Nucleus accumbens (tissue), 56 donors: ENCODE results near the gene CCDC69.
A peak's percentile ranks its signal among the peaks of the same experiment; 100 is the strongest.

Experiments
- DNase-seq, 56 donors: peaks; one replicate each; lab custom pipeline; 2025; lab: John Stamatoyannopoulos, UW

The CCDC69 gene

DNA sequence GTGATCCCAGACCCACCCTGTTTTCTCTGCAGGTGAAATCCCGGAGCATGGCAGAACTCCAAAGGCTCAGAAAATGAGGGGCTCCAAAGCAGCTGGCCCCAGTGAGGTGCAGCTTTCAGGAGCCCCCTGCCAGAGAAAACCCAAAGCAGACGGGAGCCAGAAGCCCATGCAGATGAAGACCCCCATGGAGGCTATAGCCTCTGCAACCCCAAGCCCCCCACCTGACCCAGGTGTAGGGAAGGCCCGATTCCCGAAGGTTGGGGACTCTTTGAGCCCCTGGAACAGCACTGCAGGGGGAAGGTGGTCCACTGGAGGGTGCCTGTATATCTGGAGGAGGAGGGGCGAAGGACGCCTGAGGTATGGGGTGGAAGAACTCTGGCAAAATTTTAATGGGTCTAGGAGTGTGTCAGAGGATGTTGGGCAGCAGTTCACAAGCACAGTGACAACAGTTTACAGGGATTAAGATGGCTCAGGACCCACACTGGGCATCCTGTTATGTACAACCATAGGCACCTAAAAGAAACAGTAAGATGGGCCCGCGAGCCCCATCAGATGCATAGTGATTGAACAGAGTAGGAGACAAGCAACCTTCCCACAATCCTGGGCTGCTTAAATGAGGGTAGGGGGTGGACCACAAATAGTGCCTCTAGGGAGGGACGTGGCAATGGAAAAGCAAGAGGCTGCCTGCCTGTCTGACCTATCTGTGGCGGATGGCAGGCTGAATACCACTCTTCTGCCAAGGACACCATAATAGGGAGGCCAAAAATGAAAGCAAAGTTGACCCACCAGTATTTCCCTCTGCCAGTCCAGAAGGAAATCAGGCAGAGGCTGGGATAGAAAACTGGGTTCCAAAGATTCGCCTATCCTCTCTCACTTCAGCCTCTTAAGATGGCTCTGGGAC, 49.9 kb downstream of the CCDC69 start:
- no peak for DNase-seq

DNA sequence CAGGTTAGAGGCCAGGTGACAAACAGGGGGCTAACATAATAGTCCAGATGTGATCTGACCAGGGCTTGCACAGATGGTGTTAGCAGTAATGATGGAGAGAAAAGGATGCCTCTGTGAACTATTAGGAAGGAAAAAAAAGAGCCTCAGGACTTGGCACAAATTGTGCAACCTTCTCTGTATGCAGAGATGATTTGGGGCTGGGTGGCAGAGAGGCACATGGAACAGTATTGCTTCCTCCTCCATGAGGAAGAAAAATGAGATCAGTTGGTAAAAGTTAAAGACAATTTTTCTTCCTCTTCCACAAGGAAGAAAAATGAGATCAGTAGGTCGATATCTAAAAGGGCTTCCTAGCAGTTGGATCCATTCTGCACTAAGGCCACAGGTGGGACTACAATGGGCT, 52.4 kb downstream of the CCDC69 start:
- no peak for DNase-seq

DNA sequence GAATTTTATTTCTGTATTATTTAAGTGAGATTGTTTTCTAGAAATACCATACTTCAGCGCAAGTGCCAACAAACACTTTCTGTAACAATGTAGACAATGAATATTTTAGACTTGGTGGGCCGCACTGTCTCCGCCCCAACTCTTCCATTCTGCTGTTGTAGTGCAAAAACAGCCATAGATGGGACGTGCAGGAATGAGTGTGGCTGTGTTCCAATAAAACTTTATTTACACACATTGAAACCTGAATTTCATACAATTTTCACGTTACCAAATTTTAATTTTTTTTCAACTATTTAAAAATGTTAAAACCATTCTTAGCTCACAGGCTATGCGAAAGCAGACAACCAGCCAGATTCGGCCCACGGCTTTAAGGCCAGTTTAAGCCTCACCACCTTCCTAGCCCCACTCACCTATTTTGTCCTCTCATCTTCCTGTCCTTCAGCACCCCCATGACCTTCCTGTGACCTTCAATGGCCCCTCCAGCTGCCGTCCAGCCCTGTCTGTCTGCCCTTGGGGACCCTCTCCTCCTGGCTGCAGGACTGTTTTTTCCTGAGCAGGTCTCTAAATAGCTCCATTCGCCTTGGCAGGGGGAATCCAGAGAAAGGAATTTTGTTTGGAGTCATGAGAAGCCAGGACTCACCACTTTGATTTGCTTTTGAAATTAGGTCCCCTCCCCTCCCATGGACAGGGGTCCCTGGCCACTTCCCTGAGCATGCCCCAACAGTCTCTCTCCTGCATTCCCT, 55.1 kb downstream of the CCDC69 start:
- DNase-seq: no peak

DNA sequence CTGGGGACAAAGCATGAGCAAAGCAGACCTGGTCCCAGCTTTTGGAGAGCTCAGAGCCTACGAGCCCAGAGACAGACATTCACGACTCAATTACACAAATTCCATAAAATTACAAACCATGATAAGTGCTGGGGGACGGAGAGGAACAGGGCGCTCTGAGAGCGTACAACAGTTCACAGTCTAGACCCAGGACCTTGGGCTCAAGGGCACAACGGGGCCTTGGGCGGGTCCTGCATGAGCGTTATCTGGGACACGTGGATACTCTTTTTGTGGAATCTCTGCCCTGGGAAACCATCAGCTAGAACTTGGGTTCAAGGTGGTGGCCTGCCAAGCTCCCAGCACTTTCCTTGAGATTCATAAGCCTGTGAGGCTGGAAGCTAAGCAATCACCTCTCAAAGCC, 56.9 kb downstream of the CCDC69 start:
- DNase-seq: no peak

DNA sequence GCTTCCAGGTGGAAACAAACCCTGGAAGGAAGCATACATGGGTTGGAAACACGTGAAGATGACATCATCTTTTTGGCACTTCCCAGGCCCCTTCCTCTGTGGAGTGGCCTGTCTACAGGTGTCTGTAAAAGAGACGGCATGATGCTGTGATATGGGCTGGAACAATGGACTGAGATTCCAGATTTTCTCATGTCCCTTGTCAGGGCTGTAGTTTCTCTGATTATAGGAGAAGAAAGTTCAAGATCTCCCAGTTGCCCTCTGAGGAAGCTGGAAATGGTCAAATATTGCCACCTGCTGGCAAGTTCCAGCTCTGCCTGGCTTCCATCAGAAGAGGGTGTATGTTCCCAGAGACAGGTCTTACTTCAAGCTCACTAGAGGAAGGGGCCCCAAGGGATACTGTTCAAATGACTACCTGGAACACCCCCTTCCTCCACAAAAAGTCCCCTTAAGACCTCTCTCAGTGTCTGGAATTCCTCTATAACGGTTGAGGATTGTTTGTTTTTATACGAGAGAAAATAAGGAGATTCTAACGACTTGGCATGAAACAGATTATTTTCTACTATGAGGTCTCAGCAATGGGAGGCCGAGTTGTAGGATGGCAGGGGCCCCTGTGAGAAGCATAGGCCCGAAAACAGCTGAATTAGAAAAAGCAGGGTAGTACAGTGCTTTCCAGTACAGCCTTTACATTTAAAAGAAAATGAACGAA, 59.1 kb downstream of the CCDC69 start:
- peak in 46 of 56 donors; percentile 1 to 86 (median 54) for DNase-seq

DNA sequence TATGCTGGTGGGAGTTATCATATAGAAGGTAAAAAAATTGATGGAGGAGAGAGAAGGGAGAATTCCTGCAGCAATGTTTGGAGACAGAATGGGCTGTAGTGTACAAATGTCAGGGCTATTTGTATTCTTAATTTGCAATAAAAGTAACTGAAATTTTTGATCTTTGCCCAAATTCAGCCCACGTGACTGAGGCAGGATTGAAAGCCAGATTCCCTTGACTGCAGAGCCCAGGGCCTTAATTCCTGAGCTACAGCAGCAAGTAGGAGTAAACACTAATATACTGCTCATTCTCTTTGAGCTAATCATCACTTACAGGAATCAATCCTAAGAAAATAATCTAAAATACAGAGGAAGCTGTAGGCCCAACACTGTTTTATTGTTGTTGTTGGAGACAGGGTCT, 61.1 kb downstream of the CCDC69 start:
- no peak for DNase-seq

DNA sequence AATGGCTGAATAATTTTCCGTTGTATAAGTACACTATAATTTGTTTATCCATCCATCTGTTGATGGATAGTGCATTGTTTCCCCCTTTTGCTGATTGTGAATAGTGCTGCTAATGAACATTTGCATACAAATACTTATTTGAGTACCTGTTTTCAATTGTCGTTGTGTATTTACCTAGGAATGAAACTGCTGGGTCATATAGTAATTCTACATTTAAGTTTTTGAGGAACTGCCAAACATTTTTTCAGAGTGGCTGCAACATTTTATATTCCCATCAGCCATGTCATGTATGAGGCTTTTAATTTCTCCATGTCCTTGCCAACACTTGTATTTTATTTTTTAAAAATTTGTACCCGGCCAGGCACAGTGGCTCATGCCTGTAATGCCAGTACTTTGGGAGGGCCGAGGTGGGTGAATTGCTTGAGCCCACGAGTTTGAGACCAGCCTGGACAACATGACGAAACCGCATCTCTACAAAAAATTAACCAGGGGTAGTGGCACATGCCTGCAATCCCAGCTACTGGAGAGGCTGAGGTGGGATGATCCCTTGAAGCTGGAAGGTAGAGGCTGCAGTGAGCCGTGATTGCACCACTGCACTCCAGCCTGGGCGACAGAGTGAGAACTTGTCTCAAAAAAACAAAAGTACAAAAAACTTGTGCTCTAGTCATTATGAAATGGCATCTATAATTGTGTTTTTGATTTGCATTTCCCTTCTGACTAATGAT, 64.1 kb downstream of the CCDC69 start:
- DNase-seq: no peak

DNA sequence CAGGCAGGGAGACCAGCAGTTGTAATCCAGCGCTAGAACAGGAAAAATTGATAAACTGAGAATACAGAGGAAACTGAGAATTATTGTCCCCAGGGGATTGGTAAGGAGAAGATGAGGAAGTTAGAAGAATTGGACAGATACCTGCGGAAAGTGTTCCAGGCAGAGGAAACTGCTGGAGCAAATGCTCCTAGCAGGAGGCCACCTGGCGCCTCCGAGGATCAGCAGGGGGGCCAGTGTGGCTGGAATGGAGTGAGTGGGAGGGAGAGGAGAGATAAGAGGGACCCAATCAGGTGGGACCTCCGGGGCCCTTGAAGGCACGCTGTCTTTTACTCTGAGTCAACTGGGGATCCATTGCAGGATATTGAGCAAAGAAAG, 65.6 kb downstream of the CCDC69 start:
- peak in 1 of 56 donors; percentile 46 for DNase-seq

DNA sequence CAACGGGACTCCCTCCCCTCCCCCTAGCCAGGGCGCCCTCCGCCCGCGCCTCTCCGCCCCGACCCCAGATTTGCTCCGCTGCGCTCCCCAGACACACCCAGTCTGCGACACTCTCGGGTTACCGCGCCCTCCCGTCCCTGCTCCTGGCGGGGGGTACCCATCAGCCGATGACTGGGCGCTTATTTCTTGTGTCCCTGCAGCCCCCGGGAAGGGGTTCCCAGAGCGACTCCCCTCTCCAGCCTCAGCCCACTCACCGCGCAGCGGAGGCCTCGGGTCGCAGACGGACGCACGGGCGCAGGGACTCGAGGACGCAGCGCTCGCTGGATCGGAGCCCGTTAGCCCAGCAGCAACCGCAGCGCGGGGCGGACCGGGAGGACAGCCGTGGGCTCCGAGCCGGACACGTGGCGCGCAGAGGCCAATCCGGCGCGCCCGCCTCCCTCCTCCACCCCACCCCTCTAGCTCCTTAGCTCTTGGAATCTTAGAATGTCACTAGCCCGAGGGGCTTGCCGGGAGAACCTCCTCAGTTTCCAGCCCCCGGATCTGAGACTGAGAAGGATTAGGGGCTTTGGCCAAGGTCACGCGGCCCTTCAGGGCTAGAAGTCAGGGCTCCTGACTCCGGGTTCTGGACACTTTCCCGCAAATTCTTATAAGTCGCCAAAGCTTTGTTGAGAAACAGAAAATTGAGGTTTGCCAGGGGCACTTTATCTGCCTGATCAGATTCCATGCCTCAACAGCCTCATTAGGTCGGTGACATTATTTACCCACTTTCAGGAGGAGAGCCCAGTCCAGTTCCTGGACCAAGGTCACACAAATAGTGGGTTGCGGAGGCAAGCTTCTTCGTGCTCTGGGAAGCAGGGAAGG, 66.2 kb downstream of the CCDC69 start, which contains the start of gene ANXA6:
TSS of gene ANXA6 (minus strand) at position 354 of the 861 bp plus-strand sequence. CDS start 9,878 bp downstream, outside the sequence.
- peak in 55 of 56 donors; percentile 8 to 89 (median 69) for DNase-seq

DNA sequence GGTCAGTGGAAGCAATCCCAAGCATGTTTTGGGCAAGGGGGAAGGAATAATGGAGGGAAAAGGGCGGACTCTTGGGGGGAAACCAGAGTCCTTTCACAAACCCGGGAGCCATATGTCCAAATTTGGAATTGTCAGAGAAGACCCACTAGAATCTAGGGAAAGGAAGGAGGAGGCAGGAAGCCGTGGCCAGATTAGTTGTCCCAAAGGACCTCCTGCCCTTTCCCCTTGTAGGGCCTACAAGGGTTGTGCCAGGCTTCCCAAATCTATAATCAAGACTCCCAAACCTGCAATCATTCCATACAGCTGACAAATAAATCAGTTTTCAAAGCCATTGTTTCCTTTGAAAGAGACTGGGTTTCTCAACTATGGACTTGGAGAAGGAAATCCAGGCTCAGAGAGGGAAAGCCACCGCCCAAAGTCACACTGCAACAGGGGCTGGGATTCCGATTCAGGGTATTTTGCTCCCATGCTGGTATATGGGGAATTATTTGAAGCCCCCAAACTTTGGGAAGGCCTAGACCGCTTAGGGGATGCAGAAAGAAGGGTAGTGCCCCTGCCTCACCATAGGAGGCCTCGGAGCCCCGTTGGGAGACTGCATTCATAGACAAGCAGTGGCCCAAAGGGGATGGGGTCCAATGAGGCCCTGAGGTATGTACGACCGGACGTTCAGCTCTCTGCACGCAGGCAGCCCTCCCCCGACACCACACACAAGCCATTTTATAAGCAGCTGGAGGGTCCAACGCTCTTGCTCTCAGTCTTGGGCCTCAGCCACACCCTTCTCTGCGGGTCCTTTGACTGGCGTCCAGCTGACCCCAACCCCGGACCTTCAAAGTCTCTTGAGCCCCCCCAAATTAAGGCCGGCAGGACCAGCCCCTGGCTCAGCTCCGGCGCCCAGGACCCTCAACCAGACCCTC, 67.1 kb downstream of the CCDC69 start:
- DNase-seq: peak in 2 of 56 donors; percentile 26 to 68

DNA sequence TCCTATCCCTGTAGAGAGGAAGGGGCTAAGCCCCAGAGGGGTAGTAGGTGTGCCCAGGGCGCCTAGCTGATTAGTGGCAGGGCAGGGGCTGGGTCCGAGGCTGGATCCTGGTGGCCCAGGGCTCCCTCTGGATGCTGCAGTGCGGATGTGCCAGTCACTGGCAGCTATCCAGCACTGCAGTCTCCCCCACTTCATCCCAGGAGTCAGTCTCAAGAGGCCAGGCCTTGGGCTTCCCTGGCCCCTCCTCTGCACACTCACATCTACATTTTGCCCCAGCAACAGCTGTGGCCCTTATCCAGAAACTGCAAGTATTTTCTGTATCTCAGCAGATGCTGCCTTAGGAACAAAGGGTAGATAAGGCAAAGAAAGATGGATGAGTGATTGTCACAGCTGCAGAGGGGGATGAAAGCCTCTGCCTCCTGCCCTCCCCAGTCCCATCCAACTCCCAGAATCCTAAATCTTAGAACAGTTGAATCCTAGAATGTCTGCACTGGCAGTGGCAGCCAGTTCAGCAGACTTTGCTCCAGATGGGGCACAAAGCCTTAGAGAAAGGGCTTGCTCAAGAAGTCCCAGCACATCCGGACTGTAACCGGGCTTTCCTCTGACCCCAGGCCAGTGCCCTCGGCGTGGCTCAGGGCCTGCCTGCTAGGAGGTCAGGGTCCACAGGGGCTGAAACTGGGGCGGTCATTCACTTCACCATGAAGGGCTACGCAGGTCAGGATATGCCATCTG, 68.0 kb downstream of the CCDC69 start:
- DNase-seq: peak in 10 of 56 donors; percentile 7 to 63 (median 26)

DNA sequence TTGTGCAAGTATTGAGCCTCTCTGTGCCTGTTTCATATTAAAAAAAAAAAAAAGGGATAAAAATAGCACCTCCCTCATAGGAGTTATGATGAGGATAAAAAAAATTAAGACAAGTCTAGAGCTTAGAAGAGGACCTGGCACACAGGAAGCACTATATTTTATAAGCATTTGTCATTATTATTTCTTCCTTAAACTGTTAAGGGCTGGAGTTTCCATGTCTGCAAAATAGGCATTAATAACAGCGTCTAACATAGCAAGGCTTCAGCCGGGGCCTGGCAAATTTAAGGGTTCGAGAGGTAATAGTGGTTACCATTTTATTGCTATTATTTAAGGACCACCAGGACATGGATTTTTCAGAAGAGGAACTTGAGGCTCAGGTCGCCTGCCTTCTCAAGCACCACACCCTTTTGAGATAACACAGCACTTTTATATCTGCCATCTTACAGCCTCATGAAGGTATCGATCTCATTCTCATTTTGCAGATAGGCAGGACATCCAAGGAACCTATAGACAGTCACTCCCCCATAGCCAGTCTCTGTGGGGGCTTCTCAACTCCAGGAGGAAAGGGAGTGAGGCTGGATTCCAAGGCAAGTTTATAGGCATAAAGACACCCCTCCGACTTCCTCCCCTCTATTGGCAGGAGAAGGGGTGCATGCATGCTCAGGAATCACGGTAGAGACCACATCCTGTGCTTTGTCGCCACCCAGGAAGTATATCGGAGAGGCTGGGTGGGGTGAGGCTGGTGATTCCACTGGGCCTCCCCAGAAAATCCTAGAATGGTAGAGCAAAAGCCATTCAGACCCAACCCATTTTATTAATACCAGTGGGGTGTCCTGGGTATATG, 68.7 kb downstream of the CCDC69 start:
- DNase-seq: peak in 1 of 56 donors; percentile 63

DNA sequence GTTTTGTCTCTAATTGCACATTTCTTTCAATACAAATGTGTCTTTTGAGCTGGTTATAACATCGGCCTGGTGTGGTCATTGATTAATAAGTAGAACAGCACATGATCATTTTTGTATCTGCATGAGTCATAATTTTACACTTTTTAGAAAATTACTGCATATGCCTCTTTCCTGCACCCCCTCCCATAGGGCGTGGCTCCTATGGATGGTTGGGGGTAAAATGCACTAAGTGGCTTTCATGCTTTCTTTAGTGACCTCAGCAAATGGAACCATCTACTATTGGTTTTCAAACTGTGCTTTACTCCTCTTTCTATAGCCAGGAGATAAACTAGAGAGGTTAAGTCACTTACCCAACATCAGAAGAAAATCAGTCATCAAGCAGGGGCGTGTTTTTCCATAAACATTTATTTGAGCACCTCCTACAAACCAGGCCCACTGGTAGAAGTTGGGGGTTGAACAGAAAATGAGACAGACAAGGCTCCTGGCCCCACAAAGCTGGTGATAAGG, 70.1 kb downstream of the CCDC69 start:
- no peak for DNase-seq

DNA sequence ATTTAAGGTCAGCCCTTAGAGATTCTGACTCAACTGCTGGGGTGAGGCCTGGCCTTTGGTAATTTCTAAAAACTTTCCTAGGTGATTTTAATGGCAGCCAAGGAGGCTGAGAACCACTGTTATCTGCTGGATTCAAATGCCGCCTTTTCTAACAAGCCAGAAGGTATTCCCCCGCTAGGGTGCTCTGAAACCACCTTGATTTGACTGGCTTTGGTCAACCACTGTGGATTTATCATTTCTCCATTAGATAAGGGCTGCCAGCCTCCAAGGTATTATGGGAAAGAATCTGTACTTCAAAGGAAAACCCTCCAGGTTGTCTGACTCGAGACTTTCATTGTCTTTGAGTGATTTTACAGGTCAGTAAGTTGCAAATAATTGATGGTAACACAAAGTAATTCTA, 70.6 kb downstream of the CCDC69 start:
- DNase-seq: no peak

DNA sequence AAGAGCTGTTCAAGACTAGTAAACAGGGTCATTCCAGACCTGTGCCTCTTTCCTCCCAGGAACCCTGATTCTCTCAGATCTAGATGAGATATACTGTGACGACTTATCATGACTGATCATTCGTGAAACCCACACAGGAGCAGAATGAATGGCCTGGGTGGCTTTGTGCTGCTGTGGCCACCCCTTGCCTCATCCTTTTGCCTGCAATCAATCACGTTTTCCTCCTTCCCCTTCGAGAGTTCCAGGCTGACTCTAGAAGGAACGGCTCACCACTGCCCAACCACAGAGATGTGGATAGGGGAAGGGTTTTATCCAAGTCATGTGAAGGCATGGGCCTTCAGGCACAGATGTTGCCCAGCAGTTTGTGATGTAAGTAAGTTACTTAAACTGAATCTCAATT, 72.1 kb downstream of the CCDC69 start:
- DNase-seq: peak in 1 of 56 donors; percentile 4

DNA sequence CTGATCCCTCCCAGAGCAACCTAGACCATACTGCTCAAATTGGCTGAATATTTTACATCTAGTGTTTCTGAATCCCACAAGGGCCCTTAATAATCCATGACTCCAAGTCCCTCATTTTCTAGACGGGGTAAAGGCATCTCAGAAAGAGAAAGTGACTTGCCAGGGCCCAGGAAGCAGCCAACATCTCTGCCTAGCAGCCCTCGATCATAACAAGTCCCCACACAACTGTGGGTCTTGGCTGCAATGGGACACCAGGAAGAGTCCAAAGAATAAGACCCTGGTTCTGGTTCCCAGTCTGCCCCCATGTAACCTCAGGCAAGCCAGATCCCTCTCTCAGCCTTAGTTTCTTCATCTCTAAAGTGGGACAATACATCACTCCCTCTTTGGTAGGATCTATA, 72.6 kb downstream of the CCDC69 start:
- no peak for DNase-seq
